ENCODE results near the gene NEK1.
"Not testable (repeated sequence)": the region's sequence is repeated elsewhere in the genome, so short reads cannot be mapped to it uniquely, and the experiment has no call there.

Gene NEK1

DNA sequence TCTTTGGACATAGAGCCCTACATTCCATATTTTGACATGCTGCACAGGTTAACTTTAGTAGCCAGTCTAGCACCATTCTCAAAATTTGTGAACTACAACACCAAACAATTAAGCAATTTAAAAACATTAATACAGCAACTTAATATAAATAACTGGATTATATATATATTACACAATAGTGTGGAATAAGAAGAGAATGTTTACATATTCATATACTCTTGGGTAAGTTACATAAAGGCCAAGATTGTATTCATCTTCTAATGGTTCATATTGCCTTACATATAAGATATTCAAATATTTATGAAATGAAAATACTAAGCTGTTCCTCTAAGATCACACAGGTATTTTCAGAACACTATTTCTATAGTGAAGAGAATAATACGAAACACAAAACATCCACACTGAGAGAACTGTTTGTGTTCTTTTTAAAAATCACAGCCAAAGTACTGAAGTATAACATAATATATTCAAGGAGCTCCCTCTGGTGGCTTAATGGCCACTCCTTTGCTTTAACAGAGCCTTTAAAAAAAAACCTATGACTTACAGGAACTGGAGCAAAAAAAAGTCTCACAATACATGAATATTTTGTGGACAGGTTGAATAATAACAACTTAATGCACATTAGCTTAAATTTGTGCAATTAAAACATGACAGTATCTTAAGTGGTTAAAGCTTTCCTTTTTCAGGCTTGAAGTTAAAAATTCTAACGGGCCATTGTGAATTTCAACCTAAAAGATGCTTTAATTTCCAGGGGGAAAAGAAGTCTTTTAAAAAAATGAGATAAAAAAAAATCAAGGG is 46.2 kb downstream of the NEK1 start:
- Histone ChIP-seq H3K4me1 (ENCODE audit: control insufficient read depth, insufficient read depth, low read length, unreplicated experiment) (peaks cover 18% of the 10 kb centered on the region), H3K27me3 (ENCODE audit: insufficient read depth, low read length) (no peaks in the 10 kb centered on the region), H3K79me2 (ENCODE audit: control insufficient read depth, insufficient read depth, low read length, unreplicated experiment) (no peaks in the 10 kb centered on the region), H3K27ac (ENCODE audit: low read depth, low read length) (no peak overlapping the region), H3K36me3 (ENCODE audit: insufficient read depth, low read length) (peaks cover 2% of the 10 kb centered on the region; the same call in 1 of the 2 replicates), H2AFZ (ENCODE audit: low read length, unreplicated experiment) (peak overlapping the region; percentile 63), H3K4me3 (ENCODE audit: low read depth, low read length) (peak overlapping the region; percentile 71)

- Histone ChIP-seq H3K36me3 (ENCODE audit: insufficient read depth, low read length) (peaks cover 7% of the 10 kb centered on the region; the same call in 1 of the 2 replicates), H3K27me3 (ENCODE audit: insufficient read depth, low read length) (no peaks in the 10 kb centered on the region), H2AFZ (ENCODE audit: low read length, unreplicated experiment) (peak overlapping the region; percentile 63), H3K4me3 (ENCODE audit: low read depth, low read length) (peak overlapping the region; percentile 71), H3K27ac (ENCODE audit: low read depth, low read length) (no peak overlapping the region), H3K79me2 (ENCODE audit: control insufficient read depth, insufficient read depth, low read length, unreplicated experiment) (no peaks in the 10 kb centered on the region), H3K4me1 (ENCODE audit: control insufficient read depth, insufficient read depth, low read length, unreplicated experiment) (peaks cover 18% of the 10 kb centered on the region)
These were observed 46.8 kb downstream of the NEK1 start for GRCh38 chr4:169565606-169566005.

- Histone ChIP-seq H3K4me3 (ENCODE audit: low read depth, low read length) (no peak overlapping the region), H3K36me3 (ENCODE audit: insufficient read depth, low read length) (peaks cover 37% of the 10 kb centered on the region), H3K27me3 (ENCODE audit: insufficient read depth, low read length) (no peaks in the 10 kb centered on the region), H3K27ac (ENCODE audit: low read depth, low read length) (no peak overlapping the region), H3K4me1 (ENCODE audit: control insufficient read depth, insufficient read depth, low read length, unreplicated experiment) (peaks cover 4% of the 10 kb centered on the region), H3K79me2 (ENCODE audit: control insufficient read depth, insufficient read depth, low read length, unreplicated experiment) (no peaks in the 10 kb centered on the region), H2AFZ (ENCODE audit: low read length, unreplicated experiment) (no peak overlapping the region)
These were observed 55.2 kb downstream of the NEK1 start for GRCh38 chr4:169557061-169557636.

DNA sequence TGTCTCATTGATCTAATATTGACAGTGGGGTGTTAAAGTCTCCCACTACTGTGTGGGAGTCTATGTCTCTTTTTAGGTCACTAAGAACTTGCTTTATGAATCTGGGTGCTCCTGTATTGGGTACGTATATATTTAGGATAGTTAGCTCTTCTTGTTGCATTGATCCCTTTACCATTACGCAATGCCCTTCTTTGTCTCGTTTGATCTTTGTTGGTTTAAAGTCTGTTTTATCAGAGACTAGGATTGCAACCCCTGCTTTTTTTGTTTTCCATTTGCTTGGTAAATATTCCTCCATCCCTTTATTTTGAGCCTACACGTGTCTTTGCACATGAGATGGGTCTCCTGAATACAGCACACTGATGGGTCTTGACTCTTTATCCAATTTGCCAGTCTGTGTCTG is 65.8 kb downstream of the NEK1 start:
- H3K79me2 ChIP-seq (ENCODE audit: control insufficient read depth, insufficient read depth, low read length, unreplicated experiment); H2AFZ ChIP-seq (ENCODE audit: low read length, unreplicated experiment); H3K27ac ChIP-seq (ENCODE audit: low read depth, low read length); H3K4me3 ChIP-seq (ENCODE audit: low read depth, low read length); H3K27me3 ChIP-seq (ENCODE audit: insufficient read depth, low read length); H3K4me1 ChIP-seq (ENCODE audit: control insufficient read depth, insufficient read depth, low read length, unreplicated experiment): not testable (repeated sequence)
- peaks cover 14% of the 10 kb centered on the region for H3K36me3 ChIP-seq (ENCODE audit: insufficient read depth, low read length)

GRCh38 chr4:169540774-169541173 is 71.6 kb downstream of the NEK1 start:
- Histone ChIP-seq H3K79me2 (ENCODE audit: control insufficient read depth, insufficient read depth, low read length, unreplicated experiment) (no peaks in the 10 kb centered on the region), H3K27me3 (ENCODE audit: insufficient read depth, low read length) (no peaks in the 10 kb centered on the region), H3K4me1 (ENCODE audit: control insufficient read depth, insufficient read depth, low read length, unreplicated experiment) (peaks cover 11% of the 10 kb centered on the region), H3K36me3 (ENCODE audit: insufficient read depth, low read length) (peaks cover 4% of the 10 kb centered on the region; the same call in 1 of the 2 replicates), H2AFZ (ENCODE audit: low read length, unreplicated experiment) (no peak overlapping the region), H3K27ac (ENCODE audit: low read depth, low read length) (peak overlapping the region; percentile 36; the same call in 1 of the 2 replicates), H3K4me3 (ENCODE audit: low read depth, low read length) (no peak overlapping the region)

GRCh38 chr4:169530048-169530447 is 82.3 kb downstream of the NEK1 start:
- Histone ChIP-seq H3K4me1 (ENCODE audit: control insufficient read depth, insufficient read depth, low read length, unreplicated experiment) (no peaks in the 10 kb centered on the region), H3K36me3 (ENCODE audit: insufficient read depth, low read length) (0 out of 2 replicates have a peak, but pooled peaks cover 3% of the 10 kb centered on the region), H3K27ac (ENCODE audit: low read depth, low read length) (no peak overlapping the region), H3K79me2 (ENCODE audit: control insufficient read depth, insufficient read depth, low read length, unreplicated experiment) (no peaks in the 10 kb centered on the region), H3K4me3 (ENCODE audit: low read depth, low read length) (no peak overlapping the region), H3K27me3 (ENCODE audit: insufficient read depth, low read length) (no peaks in the 10 kb centered on the region), H2AFZ (ENCODE audit: low read length, unreplicated experiment) (no peak overlapping the region)

DNA sequence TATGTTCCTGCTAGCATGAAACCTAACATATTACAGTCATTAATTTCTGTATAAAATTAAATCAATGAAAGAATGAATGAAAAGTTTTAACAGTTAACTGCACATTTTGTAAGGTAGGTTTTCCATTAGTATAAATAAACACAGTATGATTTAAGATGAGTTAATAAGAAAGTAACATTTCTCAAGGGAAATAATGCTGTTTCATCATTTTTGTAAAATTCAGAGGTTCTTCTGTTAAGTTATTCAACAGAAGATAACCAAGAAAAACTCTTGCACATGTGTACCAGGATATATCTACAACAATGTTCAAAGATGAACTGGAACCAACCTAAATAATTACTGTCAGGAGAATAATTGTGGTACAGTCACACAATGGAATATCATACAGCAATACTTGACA is 88.6 kb downstream of the NEK1 start:
- H3K79me2 ChIP-seq (ENCODE audit: control insufficient read depth, insufficient read depth, low read length, unreplicated experiment): no peaks in the 10 kb centered on the region
- no peaks in the 10 kb centered on the region for H3K4me1 ChIP-seq (ENCODE audit: control insufficient read depth, insufficient read depth, low read length, unreplicated experiment)
- no peaks in the 10 kb centered on the region for H3K27me3 ChIP-seq (ENCODE audit: insufficient read depth, low read length)
- H3K4me3 ChIP-seq (ENCODE audit: low read depth, low read length): no peak overlapping the region
- no peak overlapping the region for H2AFZ ChIP-seq (ENCODE audit: low read length, unreplicated experiment)
- H3K36me3 ChIP-seq (ENCODE audit: insufficient read depth, low read length): peaks cover 26% of the 10 kb centered on the region
- no peak overlapping the region for H3K27ac ChIP-seq (ENCODE audit: low read depth, low read length)

GRCh38 chr4:169510617-169511016 is 101.8 kb downstream of the NEK1 start:
- no peaks in the 10 kb centered on the region for H3K4me1 ChIP-seq (ENCODE audit: control insufficient read depth, insufficient read depth, low read length, unreplicated experiment)
- no peak overlapping the region for H2AFZ ChIP-seq (ENCODE audit: low read length, unreplicated experiment)
- no peaks in the 10 kb centered on the region for H3K27me3 ChIP-seq (ENCODE audit: insufficient read depth, low read length)
- H3K36me3 ChIP-seq (ENCODE audit: insufficient read depth, low read length): no peaks in the 10 kb centered on the region; the same call in 1 of the 2 replicates
- H3K4me3 ChIP-seq (ENCODE audit: low read depth, low read length): no peak overlapping the region
- no peak overlapping the region for H3K27ac ChIP-seq (ENCODE audit: low read depth, low read length)
- no peaks in the 10 kb centered on the region for H3K79me2 ChIP-seq (ENCODE audit: control insufficient read depth, insufficient read depth, low read length, unreplicated experiment)

DNA sequence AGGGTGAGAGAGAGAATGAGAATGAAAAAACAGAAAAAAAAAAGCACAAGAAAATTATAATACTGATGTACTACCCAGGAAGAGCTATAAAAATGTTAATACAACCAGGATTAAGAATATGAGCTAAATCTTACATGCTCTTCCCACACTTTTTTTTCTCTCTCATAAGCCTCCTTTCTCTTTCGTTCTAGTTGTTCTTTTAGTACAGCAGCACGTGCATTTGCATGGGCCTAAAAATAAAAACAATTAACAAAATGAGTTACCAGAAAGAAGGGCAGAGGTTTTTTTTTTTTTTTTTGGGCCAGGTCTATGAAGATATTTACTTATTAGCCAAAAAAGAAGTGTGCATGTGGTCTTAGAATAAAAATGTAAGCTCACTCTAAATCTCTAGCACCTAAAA is 105.5 kb downstream of the NEK1 start:
- Histone ChIP-seq H3K4me3 (ENCODE audit: low read depth, low read length) (no peak overlapping the region), H3K27ac (ENCODE audit: low read depth, low read length) (no peak overlapping the region), H3K27me3 (ENCODE audit: insufficient read depth, low read length) (no peaks in the 10 kb centered on the region), H3K36me3 (ENCODE audit: insufficient read depth, low read length) (peaks cover 20% of the 10 kb centered on the region), H3K79me2 (ENCODE audit: control insufficient read depth, insufficient read depth, low read length, unreplicated experiment) (no peaks in the 10 kb centered on the region), H3K4me1 (ENCODE audit: control insufficient read depth, insufficient read depth, low read length, unreplicated experiment) (no peaks in the 10 kb centered on the region), H2AFZ (ENCODE audit: low read length, unreplicated experiment) (no peak overlapping the region)

DNA sequence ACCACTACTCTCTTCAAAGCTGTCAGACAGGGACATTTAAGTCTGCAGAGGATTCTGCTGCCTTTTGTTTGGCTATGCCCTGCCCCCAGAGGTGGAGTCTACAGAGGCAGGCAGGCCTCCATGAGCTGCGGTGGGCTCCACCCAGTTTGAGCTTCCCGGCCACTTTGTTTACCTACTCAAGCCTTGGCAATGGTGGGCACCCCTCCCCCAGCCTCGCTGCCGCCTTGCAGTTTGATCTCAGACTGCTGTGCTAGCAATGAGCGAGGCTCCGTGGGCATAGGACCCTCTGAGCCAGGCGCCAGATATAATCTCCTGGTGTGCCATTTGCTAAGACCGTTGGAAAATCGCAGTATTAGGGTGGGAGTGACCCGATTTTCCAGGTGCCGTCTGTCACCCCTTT is 112.5 kb downstream of the NEK1 start:
- not testable (repeated sequence) for H3K27me3 ChIP-seq (ENCODE audit: insufficient read depth, low read length); H3K4me1 ChIP-seq (ENCODE audit: control insufficient read depth, insufficient read depth, low read length, unreplicated experiment); H3K27ac ChIP-seq (ENCODE audit: low read depth, low read length); H3K79me2 ChIP-seq (ENCODE audit: control insufficient read depth, insufficient read depth, low read length, unreplicated experiment); H2AFZ ChIP-seq (ENCODE audit: low read length, unreplicated experiment); H3K4me3 ChIP-seq (ENCODE audit: low read depth, low read length)
- peaks cover 29% of the 10 kb centered on the region for H3K36me3 ChIP-seq (ENCODE audit: insufficient read depth, low read length)

GRCh38 chr4:169494234-169494633 is 118.1 kb downstream of the NEK1 start:
- H3K4me1 ChIP-seq (ENCODE audit: control insufficient read depth, insufficient read depth, low read length, unreplicated experiment); H3K36me3 ChIP-seq (ENCODE audit: insufficient read depth, low read length); H3K27ac ChIP-seq (ENCODE audit: low read depth, low read length); H3K4me3 ChIP-seq (ENCODE audit: low read depth, low read length); H3K27me3 ChIP-seq (ENCODE audit: insufficient read depth, low read length); H2AFZ ChIP-seq (ENCODE audit: low read length, unreplicated experiment); H3K79me2 ChIP-seq (ENCODE audit: control insufficient read depth, insufficient read depth, low read length, unreplicated experiment): not testable (repeated sequence)
